Measurements from ENCODE around the gene ZDHHC11B. TPM values are rescaled to one million over a fixed set of nuclear protein-coding genes. Genes with fewer than 3 reads are reported as not detected.
"Not testable (repeated sequence)": the region's sequence is repeated elsewhere in the genome, so short reads cannot be mapped to it uniquely, and the experiment has no call there.

Gene ZDHHC11B
- total RNA-seq, 1 donor from 2014 or later: 0.09 TPM

GRCh38 chr5:749101-749670, 35.3 kb downstream of the ZDHHC11B start:
- no peak overlapping the region for H3K27ac Mint-ChIP-seq
- CTCF ChIA-PET: no interaction called here
- ATAC-seq (ENCODE audit: low read depth) (no peak), DNase-seq (no peak)
- no peaks in the 10 kb centered on the region for H3K27me3 Mint-ChIP-seq
- POLR2A ChIA-PET: no interaction called here
- TF ChIP-seq, protein P1, sequence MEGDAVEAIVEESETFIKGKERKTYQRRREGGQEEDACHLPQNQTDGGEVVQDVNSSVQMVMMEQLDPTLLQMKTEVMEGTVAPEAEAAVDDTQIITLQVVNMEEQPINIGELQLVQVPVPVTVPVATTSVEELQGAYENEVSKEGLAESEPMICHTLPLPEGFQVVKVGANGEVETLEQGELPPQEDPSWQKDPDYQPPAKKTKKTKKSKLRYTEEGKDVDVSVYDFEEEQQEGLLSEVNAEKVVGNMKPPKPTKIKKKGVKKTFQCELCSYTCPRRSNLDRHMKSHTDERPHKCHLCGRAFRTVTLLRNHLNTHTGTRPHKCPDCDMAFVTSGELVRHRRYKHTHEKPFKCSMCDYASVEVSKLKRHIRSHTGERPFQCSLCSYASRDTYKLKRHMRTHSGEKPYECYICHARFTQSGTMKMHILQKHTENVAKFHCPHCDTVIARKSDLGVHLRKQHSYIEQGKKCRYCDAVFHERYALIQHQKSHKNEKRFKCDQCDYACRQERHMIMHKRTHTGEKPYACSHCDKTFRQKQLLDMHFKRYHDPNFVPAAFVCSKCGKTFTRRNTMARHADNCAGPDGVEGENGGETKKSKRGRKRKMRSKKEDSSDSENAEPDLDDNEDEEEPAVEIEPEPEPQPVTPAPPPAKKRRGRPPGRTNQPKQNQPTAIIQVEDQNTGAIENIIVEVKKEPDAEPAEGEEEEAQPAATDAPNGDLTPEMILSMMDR (IDR thresholded peaks at IDR 0.05): no peak
- no peaks in the 10 kb centered on the region for H3K9me3 Mint-ChIP-seq
- no peak overlapping the region for H3K4me3 Mint-ChIP-seq
- H3K4me1 Mint-ChIP-seq: no peaks in the 10 kb centered on the region
- no peaks in the 10 kb centered on the region for H3K36me3 Mint-ChIP-seq (ENCODE audit: low read depth)
- intact Hi-C loops (cut with micrococcal nuclease): loop anchor here (5.0 kb wide), 1 partner anchor 93 kb away; no protein-coding TSS in a partner anchor

- not testable (repeated sequence) for H3K36me3 Mint-ChIP-seq (ENCODE audit: low read depth)
Measured at GRCh38 chr5:748011-748980, 36.2 kb downstream of the ZDHHC11B start.

DNA sequence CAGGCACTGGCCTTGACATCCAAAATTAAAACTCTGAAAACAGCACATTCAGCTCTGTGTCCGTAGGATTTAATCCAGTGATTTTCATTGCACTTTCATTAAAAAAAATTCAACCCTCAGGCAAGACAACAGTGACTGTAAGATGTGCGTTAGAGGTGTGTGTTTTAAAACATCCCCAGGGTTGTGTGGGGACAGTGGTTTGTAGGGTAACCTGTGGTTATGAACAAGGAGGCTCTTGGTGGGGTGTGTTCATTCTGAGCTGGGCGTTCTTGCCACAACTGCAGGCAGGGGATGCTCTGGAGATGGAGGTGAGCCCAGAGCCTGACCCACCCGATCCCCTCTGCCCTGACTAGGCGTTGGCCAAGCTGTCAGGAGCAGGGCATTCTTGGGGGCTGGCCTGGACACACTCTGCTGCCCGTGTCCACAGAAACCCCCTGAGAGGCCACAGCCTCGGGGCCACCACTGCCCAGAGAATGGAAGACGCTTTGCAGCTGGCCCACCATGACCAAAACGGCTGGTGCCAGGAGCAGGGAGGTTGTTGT, 37.2 kb downstream of the ZDHHC11B start:
- CTCF ChIA-PET; H3K4me1 Mint-ChIP-seq; DNase-seq; H3K4me3 Mint-ChIP-seq; H3K36me3 Mint-ChIP-seq (ENCODE audit: low read depth); H3K27me3 Mint-ChIP-seq; H3K27ac Mint-ChIP-seq; POLR2A ChIA-PET; ATAC-seq (ENCODE audit: low read depth); H3K9me3 Mint-ChIP-seq: not testable (repeated sequence)
- intact Hi-C loops (cut with micrococcal nuclease): loop anchor here (5.0 kb wide), 1 partner anchor 95 kb away; no protein-coding TSS in a partner anchor

More at GRCh38 chr5:748011-748980, 36.2 kb downstream of the ZDHHC11B start:
- H3K4me3 Mint-ChIP-seq; DNase-seq; H3K27ac Mint-ChIP-seq; H3K9me3 Mint-ChIP-seq; H3K4me1 Mint-ChIP-seq; ATAC-seq (ENCODE audit: low read depth); POLR2A ChIA-PET; H3K27me3 Mint-ChIP-seq; CTCF ChIA-PET: not testable (repeated sequence)
- intact Hi-C loops (cut with micrococcal nuclease): loop anchor here (5.0 kb wide), 1 partner anchor 94 kb away; no protein-coding TSS in a partner anchor

DNA sequence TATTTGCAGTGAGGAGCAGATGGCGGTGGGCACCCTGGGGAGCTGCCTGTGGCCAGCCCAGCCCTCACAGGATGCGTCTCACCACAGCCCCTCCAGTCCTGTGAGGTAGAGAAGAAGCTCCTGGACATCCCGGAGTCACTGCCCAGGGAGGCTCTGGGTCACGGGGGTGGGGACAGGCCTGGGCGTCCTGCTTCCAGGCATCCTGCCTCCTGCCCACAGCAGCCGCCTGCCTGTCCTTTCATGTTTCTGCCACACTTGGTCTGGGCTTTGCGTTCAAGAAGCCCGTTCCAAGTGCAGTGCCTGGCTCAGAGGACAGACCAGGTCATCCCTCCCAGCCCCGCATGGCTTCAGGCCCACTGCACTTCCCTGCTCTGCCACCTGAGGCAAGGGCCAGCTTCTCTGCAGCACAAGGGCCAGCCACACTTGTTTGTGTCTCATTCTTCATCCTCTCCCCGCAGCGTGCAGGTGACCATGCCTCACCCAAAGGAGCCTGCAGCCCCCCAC, 38.2 kb downstream of the ZDHHC11B start:
- ChIA-PET POLR2A (no interaction called here), CTCF (no interaction called here)
- Mint-ChIP-seq H3K4me1 (no peaks in the 10 kb centered on the region), H3K4me3 (no peak overlapping the region), H3K27ac (no peak overlapping the region), H3K36me3 (ENCODE audit: low read depth) (no peaks in the 10 kb centered on the region), H3K27me3 (no peaks in the 10 kb centered on the region), H3K9me3 (no peaks in the 10 kb centered on the region)
- DNase-seq (no peak), ATAC-seq (ENCODE audit: low read depth) (no peak)
- TF ChIP-seq, protein P1 (IDR thresholded peaks at IDR 0.05): no peak
- intact Hi-C loops (cut with micrococcal nuclease): loop anchor here (5.0 kb wide), 1 partner anchor 96 kb away; no protein-coding TSS in a partner anchor

- H3K4me1 Mint-ChIP-seq; H3K36me3 Mint-ChIP-seq (ENCODE audit: low read depth); H3K9me3 Mint-ChIP-seq; DNase-seq; H3K27ac Mint-ChIP-seq; CTCF ChIA-PET; ATAC-seq (ENCODE audit: low read depth); H3K27me3 Mint-ChIP-seq; H3K4me3 Mint-ChIP-seq; POLR2A ChIA-PET: not testable (repeated sequence)
- intact Hi-C loops (cut with micrococcal nuclease): loop anchor here (5.0 kb wide), 1 partner anchor 97 kb away; no protein-coding TSS in a partner anchor
Measured at GRCh38 chr5:745272-746142, 39.0 kb downstream of the ZDHHC11B start.

DNA sequence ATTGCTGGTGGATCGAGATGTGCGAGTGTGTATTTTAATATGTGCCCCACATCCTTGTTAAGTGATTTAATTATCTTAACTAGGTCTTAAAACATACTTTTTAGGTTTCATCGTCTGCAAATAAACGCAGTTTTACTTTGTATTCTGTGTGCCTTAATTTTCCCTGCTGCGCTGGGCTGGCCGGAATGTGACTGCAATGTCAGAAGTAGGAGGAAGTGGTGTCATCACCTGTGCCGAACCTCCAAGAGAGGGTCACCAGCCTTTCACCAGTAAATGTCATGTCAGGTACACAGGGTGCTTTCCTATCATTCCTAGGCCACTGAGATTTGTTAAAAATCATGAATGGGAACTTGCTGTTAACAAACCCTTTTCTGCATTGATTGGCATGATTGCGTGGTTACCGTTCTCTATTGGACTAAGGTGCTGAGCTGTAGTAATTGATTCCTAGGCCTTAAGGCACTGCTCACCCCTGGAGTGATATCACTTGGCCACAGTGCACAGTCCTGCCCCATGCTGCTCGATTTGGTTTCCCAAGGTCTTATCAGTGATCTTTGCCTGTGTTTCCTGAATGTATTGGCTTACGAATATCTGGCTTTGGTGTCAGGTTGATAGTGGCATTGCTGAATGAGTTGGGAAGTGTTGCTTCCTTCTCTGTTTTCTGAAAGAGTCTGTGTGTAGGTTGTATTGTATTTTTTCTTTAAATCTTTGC, 40.7 kb downstream of the ZDHHC11B start:
- H3K4me3 Mint-ChIP-seq; intact Hi-C loops (cut with micrococcal nuclease); H3K27me3 Mint-ChIP-seq; CTCF ChIA-PET; ATAC-seq (ENCODE audit: low read depth); POLR2A ChIA-PET; H3K9me3 Mint-ChIP-seq; H3K27ac Mint-ChIP-seq; DNase-seq; H3K36me3 Mint-ChIP-seq (ENCODE audit: low read depth); H3K4me1 Mint-ChIP-seq: not testable (repeated sequence)

DNA sequence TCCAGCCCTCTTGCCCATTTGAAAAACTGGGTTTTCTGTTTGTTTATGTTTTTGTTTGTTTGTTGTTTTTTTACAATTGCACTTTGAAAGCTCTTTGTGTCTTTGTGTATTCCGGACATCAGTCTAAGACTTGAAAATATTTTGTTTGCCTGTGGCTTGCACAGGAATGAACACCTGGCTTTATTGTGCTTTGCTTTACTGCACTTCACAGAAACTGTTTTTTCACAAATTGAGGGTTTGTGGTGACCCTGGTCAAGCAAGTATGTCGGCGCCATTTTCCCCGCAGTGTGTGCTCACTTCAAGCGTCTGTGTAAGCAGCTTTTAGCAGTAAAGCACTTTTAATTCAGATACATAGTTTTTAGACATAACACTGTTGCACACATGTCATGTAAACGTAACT, 42.3 kb downstream of the ZDHHC11B start:
- CTCF ChIA-PET: not testable (repeated sequence)

GRCh38 chr5:734145-734544, 50.4 kb downstream of the ZDHHC11B start:
- H3K4me1 Mint-ChIP-seq; H3K27ac Mint-ChIP-seq; H3K27me3 Mint-ChIP-seq; CTCF ChIA-PET; ATAC-seq (ENCODE audit: low read depth); H3K36me3 Mint-ChIP-seq (ENCODE audit: low read depth); H3K9me3 Mint-ChIP-seq; H3K4me3 Mint-ChIP-seq; DNase-seq; intact Hi-C loops (cut with micrococcal nuclease); POLR2A ChIA-PET: not testable (repeated sequence)

More for the DNA sequence above, 42.3 kb downstream of the ZDHHC11B start:
- H3K27me3 Mint-ChIP-seq; POLR2A ChIA-PET; H3K36me3 Mint-ChIP-seq (ENCODE audit: low read depth); H3K9me3 Mint-ChIP-seq; H3K4me1 Mint-ChIP-seq; H3K27ac Mint-ChIP-seq; intact Hi-C loops (cut with micrococcal nuclease); ATAC-seq (ENCODE audit: low read depth); H3K4me3 Mint-ChIP-seq; DNase-seq: not testable (repeated sequence)
